Lung microvascular endothelial cell (primary cell): ENCODE results near the gene LMOD2. TPM values are rescaled to one million over a fixed set of nuclear protein-coding genes. Genes with fewer than 3 reads are reported as not detected.
A peak's percentile ranks its signal among the peaks of the same experiment; 100 is the strongest.

Experiments
- DNase-seq, 2 donors: peaks; one replicate each; pipeline versions ENCODE4 v3.0.0 to v3.0.0-alpha.2; 2010; ENCODE audit warnings: low read depth in 2 of 2
- total RNA-seq: library from RNA; depleted of rRNA; stranded (reverse); fragments of >200 nt; gene quantifications from 2 replicates; pipeline ENCODE4 v1.2.1, GENCODE V29; 2014

Gene LMOD2
- total RNA-seq, 1 donor from 2014 or later = not detected

DNA sequence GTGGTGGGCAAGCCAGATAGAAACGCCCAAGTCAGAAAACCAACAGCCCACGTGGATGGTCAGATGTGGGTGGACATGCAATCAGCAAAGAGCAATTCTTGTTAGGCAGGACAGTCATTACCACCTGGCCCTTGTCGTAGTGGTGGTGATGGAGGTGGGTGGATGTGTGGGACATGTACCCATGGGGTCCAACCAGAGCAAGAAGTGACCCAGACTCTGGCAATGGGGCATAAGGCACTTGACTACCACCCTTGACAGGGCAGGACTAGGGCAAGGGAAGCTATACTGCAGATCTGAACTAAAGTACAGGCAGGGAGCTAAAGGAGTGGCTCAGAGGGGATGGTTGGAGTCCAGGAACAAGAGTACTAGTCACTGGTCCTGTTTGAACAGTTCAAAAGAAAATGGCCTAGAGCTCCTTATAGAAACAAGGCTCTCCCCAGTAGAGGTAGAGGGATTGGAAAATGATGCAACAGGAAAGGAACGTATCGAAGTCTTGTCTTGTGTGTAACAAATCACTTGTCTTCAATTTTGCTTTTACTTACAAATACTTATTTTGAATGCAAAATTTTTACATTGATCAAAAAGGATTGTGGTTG is 17.6 kb downstream of the LMOD2 start:
- DNase-seq = no peak

DNA sequence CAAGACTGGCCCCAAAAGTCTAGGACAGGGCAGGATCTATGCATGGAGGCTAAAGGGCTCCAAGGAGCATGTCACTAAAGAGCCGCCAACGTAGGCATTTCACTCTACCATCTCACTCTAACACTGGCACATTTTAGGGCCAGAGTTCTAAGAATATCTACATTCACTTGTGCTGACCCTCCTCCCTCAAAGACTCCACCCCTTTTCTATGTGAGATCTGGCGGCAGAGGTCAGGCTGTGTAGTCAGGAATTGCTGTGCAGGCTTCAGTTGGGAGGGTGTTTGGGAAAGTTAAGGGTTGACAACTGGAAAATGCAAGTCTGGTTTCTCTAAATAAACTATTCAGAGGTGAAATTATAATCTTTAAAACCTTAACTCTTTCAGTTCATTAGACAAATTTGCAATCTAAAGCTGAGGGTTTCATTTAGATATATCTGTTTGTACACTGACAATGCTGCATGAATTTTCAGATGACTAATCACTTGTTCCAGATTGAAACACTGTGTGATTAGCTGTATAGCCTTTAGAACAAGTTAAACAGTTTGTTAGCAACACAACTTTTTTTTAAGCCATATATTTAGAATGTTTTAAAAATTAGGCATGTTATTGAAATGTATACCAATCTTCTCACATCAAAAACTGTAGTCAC is 18.2 kb downstream of the LMOD2 start:
- no peak for DNase-seq

GRCh38 chr7:123674399-123675180 is 18.9 kb downstream of the LMOD2 start:
- DNase-seq = no peak

DNA sequence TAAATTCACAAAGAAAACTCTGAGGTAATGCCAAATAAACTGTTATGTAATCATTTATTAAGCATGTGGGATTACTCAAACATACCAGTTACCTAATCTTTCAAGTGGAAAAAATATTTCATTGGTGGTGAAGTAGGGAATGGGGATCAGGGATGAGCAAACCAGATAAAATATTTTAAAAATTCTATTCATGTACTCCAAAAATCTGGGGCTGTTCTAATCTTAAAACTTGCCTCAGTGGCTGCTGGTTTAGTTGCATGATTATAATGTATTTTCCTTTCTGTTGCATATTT is 19.5 kb downstream of the LMOD2 start:
- no peak for DNase-seq

- no peak for DNase-seq
Observed at GRCh38 chr7:123677061-123677715, 21.5 kb downstream of the LMOD2 start.

DNA sequence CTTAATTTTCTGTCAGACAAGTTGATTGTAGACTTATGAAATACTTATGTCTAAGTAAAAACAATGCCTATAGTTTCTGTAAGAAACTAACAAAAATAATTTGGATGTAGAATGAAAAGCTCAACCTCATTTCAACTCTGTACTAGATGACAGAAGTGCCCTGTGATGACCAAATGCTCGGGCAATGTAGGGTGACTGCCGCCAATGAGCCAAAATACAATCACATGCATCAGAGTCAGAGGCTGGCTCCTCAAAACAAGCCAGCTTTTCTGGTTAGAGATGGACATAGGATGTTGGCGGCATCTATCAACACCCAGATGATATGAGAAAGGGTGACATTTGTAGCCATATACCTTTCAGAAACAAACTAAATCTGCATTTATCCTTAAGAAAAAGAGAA is 23.9 kb downstream of the LMOD2 start:
- no peak for DNase-seq

DNA sequence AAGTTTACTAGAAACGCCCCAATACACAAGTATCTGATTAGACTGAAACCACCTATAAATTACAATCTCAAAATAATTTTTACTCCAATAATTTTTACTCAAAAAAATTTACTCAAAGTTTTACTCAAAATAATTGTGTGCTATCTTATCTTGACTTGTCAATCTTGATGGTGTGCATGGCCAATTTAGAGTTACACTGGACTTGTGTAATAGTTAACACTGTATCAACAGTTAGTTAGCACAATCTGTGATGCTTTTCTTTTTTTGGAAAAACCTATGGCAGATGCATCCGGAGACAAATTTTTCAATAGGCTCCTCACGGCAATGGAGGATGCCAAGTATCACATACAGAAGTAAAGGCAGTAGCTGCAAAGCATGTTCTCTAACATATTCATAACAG is 24.9 kb downstream of the LMOD2 start:
- DNase-seq = no peak

- DNase-seq = no peak
Observed at GRCh38 chr7:123681561-123681960, 25.9 kb downstream of the LMOD2 start.

GRCh38 chr7:123682690-123683089 is 27.0 kb downstream of the LMOD2 start:
- peak; percentile 61 to 66 for DNase-seq

- no peak for DNase-seq
Observed at GRCh38 chr7:123687161-123687560, 31.5 kb downstream of the LMOD2 start.

DNA sequence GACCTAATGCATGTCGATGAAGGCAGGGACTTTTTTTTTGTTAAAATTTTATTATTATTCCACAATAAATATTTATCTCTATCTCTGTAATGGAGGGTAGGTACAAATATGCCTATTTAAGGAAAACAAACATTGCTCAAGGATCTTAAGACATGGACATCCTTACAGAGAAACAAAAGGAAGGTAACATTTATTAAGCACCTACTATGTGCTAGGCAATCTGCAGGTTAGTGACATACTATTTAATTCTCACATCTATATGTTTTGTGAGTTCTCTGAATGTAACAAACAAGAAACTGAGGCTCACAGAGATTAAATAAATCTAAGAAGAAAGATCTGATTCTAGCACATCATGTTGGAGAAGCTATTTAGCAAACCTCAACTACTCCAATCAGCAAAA is 32.1 kb downstream of the LMOD2 start:
- DNase-seq = no peak

GRCh38 chr7:123689250-123689649 is 33.6 kb downstream of the LMOD2 start:
- no peak for DNase-seq

DNA sequence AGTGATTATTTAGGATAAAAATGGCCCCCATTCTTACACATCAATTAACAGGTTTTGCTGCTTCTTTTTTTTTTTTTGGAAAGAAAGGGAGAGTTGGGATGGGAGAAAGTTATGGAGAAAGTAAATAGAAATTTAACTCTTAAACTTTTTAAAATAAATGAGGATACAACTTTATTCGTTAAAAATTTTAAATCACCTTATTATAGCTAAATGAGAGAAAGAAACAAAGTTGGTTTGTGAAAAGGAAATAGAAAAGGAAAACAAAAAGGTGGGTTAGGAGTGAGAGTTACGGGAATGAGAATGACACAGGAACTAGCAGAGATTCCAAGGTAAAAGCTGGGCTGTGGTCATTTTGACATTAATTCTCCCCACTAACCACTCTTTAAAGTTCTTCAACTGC is 34.9 kb downstream of the LMOD2 start:
- no peak for DNase-seq

DNA sequence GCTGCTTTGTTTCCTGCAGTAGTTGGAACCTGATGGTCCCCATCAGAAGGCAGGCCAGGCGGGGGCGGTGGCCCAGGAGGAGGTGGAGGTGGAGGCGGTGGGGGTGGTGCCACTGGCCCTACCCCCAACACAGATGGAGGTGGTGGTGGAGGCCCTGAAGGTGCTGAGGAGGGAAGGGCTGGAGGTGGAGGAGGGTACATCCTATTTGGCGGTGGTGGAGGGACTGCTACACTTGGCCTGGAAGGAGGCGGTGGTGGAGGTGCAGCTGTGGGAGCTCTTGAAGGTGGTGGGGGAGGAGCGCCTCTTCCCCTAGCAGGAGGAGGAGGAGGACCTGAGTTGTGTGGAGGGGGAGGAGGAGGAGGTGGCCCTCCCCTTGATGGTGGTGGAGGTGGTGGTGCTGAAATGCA is 36.8 kb downstream of the LMOD2 start:
- no peak for DNase-seq

DNA sequence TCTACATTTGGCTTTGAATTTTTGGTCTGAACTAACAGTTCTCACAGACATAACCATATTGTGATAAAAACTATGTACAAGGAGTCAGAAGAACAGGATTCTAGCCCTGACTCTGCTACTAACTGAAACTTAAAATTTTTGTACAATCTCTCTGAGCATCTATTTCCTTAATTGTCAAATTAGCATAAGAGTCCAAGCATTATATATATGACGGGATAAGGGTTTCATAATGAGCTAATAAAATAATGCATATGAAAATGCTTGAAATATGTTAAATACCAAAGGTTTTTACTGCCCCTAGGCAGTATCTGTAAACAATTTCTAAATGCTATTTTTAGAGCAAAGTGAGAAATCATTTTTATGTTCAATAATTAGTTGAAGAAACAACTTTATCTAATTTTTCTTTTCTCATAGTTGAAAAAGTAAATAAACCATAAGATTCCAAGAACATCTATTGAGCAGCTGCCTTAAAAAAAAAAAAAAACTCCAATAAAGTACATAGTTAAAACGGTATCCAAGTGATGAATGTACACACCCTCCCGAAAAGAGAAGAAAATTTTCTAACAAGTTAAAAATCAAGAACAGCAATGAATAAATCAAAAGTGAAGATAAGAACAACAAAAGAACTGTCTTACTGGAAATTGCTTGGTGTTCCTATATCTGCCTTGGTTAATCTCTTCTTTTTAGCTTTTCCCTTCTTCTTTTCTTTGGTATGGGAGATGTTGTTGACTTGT is 40.4 kb downstream of the LMOD2 start:
- no peak for DNase-seq

DNA sequence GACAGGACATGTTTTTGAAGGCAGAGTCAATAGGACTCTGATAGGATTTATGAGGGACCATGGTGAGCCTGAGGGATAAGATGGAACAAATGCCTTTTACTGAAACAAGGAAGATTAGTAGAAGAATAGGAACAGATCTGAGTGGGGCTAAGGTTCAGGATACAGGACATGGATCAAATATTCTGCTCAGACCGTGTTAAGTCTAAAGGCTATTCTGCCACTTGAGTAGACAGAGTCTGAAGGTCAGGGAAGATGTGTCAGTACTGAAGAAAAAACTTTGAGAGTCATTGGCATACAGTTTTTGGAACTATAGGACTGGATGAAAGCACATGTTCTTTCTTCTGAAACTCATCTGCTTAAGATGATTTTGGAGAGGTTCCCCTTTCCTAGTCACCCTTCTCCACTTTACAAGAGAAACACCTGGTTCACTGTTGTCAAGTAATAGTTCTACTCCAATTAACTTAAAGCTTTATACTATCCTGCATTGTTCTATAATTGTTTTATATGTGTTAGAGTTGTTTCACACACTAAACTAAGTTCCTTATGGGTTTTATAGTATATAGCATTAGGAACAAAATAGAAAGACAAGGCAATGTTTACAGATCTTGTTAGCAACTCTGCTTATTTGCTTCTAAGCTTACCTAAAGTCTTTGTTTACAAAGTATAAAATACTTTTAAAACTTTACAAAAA is 49.7 kb downstream of the LMOD2 start:
- DNase-seq = no peak

DNA sequence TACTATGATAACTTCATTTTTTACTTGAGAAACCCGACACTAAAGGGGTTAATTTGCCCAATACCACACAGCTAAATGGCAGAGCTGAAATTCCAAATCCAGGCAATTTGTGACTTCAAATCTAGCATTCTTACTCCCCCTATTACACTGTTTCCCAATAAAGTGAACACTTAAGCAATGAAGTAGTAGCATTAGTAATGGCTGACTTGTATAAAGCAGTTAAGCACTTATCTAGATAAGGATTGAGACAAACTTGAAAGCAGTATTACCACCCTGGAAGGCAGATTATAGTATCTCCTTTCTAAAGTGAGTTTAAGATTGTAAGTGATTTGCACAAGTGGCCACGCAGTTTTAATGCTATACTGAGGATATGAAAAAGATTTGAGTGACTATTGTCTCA is 53.9 kb downstream of the LMOD2 start:
- DNase-seq = no peak

GRCh38 chr7:123710683-123711082 is 55.0 kb downstream of the LMOD2 start:
- DNase-seq = no peak

DNA sequence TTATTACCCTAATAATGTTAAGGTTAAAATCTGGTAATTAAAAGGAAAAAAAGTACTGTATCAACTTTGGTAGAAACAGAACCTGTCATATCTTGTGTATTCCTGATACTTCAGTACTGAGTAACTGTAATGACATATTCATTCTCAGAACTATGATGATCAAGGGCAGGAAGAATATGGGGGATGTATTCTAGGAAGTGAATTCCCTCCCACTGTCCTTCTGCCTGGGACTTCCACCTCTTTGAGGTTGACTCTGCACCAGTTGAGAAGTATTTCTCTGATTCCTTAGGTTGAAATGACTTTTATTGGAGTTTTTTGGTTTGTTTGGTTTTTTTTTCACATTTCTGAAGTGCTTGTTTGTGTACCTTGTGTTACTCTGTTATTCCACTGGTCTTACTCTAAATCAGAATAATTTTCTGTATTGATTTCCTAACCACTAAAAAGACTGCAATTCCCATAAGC is 56.2 kb downstream of the LMOD2 start:
- no peak for DNase-seq

DNA sequence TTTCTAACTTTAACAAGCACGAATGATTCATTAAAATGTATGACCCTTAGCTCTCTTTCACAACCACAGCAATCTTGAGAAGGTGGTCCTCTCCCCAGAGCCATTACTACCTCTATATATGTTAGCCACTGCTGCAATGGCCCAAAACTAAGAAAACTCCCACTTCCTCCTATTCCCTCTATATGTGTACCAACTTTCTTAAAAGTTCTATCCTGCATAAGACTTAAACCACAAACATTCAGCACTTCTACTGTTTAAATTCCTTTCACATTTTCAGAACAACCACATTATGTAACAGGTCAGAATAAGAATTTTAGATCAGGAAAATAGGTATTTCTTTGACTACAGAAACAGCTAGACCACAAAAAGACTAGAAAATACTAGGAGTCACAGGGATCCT is 57.0 kb downstream of the LMOD2 start:
- no peak for DNase-seq
